MM.1S (cell line): Measurements from ENCODE around the gene PRDM5.

Experiments used
- EZH2 ChIP-seq: fragments of 300-600 bp; sonication (generic); optimal IDR thresholded peaks from 2 replicates; pipeline ENCODE3; 2017; ENCODE audit warnings: low read depth, mild to moderate bottlenecking, antibody characterized with exemption, low read length, mixed read lengths
- EZH2phosphoT487 ChIP-seq: fragments of 300-600 bp; sonication (generic); IDR thresholded peaks from 2 replicates; pipeline ENCODE4 v1.6.1; 2018; ENCODE audit warnings: antibody characterized with exemption, low read length
- TF ChIP-seq, protein P1 (sequence below): fragments of 300-600 bp; sonication (generic); IDR thresholded peaks from 2 replicates; pipeline ENCODE4 v1.5.1; 2016; ENCODE audit warnings: antibody characterized with exemption, low read length, mixed read lengths

GRCh38 chr4:120658772-120659171, 263.8 kb downstream of the PRDM5 start:
- TF ChIP-seq, protein P1, sequence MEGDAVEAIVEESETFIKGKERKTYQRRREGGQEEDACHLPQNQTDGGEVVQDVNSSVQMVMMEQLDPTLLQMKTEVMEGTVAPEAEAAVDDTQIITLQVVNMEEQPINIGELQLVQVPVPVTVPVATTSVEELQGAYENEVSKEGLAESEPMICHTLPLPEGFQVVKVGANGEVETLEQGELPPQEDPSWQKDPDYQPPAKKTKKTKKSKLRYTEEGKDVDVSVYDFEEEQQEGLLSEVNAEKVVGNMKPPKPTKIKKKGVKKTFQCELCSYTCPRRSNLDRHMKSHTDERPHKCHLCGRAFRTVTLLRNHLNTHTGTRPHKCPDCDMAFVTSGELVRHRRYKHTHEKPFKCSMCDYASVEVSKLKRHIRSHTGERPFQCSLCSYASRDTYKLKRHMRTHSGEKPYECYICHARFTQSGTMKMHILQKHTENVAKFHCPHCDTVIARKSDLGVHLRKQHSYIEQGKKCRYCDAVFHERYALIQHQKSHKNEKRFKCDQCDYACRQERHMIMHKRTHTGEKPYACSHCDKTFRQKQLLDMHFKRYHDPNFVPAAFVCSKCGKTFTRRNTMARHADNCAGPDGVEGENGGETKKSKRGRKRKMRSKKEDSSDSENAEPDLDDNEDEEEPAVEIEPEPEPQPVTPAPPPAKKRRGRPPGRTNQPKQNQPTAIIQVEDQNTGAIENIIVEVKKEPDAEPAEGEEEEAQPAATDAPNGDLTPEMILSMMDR: no peak
- no peak for TF ChIP-seq EZH2
- no peak for TF ChIP-seq EZH2phosphoT487
